H1 (cell line): ENCODE data around the gene TMEM258.

Experiments
- ASH2L ChIP-seq: fragments of 200-600, 300-600 bp; sonication (generic); IDR thresholded peaks from one replicate; pipeline ENCODE4 v1.7.1; 2017; ENCODE audit warnings: low read length
- EP300 ChIP-seq, 2 experiments: IDR thresholded peaks; 1 replicate in 1 of 2; 2 replicates in 1 of 2; pipeline ENCODE4 v1.6.1; 2011 to 2012; ENCODE audit warnings: low read depth in 2 of 2, low read length in 2 of 2, mild to moderate bottlenecking in 2 of 2, borderline replicate concordance in 1 of 2, inconsistent platforms in 1 of 2, moderate library complexity in 1 of 2
- JUN ChIP-seq: IDR thresholded peaks from 2 replicates; pipeline ENCODE4 v1.6.1; 2011; ENCODE audit warnings: low read depth, mild to moderate bottlenecking, improper control_type of control experiment, low read length
- MAFK ChIP-seq: IDR thresholded peaks from 2 replicates; pipeline ENCODE4 v1.6.1; 2012; ENCODE audit warnings: low read depth, mild to moderate bottlenecking, improper control_type of control experiment, low read length
- NRF1 ChIP-seq: IDR thresholded peaks from 2 replicates; pipeline ENCODE4 v1.6.1; 2011; ENCODE audit warnings: mild to moderate bottlenecking, low read depth, low read length, improper control_type of control experiment
- POLR2A ChIP-seq, 2 experiments: IDR thresholded peaks; 1 replicate in 1 of 2; 2 replicates in 1 of 2; pipeline ENCODE4 v1.6.1; 2011; ENCODE audit warnings: low read depth in 2 of 2, low read length in 2 of 2, mild to moderate bottlenecking in 2 of 2; ENCODE audit errors: control extremely low read depth in 1 of 2
- SIN3A ChIP-seq, 2 experiments: IDR thresholded peaks in 1 of 2; conservative IDR thresholded peaks in 1 of 2; 2 replicates each; pipeline ENCODE4 v1.6.1; 2011 to 2012; ENCODE audit warnings: low read length in 2 of 2, improper control_type of control experiment in 1 of 2, low read depth in 1 of 2, mild to moderate bottlenecking in 1 of 2
- TEAD4 ChIP-seq: IDR thresholded peaks from 2 replicates; pipeline ENCODE4 v1.6.1; 2012; ENCODE audit warnings: low read depth, low read length, inconsistent platforms, mixed read lengths
- YY1 ChIP-seq: IDR thresholded peaks from 2 replicates; pipeline ENCODE4 v1.6.1; 2011; ENCODE audit warnings: low read depth, mild to moderate bottlenecking, low read length
- TF ChIP-seq, protein P1 (sequence below), 3 experiments: IDR thresholded peaks; 1 replicate in 2 of 3; 2 replicates in 1 of 3; pipeline versions ENCODE4 v1.5.1 to v1.6.1; 2011; ENCODE audit warnings: low read length in 3 of 3, mild to moderate bottlenecking in 3 of 3, inconsistent platforms in 2 of 3, low read depth in 1 of 3, moderate library complexity in 1 of 3; ENCODE audit not compliant: insufficient read depth in 1 of 3; ENCODE audit errors: control extremely low read depth in 1 of 3
- TF ChIP-seq, protein P2 (sequence below): IDR thresholded peaks from 2 replicates; pipeline ENCODE4 v1.6.1; 2012; ENCODE audit warnings: low read length, inconsistent platforms

DNA sequence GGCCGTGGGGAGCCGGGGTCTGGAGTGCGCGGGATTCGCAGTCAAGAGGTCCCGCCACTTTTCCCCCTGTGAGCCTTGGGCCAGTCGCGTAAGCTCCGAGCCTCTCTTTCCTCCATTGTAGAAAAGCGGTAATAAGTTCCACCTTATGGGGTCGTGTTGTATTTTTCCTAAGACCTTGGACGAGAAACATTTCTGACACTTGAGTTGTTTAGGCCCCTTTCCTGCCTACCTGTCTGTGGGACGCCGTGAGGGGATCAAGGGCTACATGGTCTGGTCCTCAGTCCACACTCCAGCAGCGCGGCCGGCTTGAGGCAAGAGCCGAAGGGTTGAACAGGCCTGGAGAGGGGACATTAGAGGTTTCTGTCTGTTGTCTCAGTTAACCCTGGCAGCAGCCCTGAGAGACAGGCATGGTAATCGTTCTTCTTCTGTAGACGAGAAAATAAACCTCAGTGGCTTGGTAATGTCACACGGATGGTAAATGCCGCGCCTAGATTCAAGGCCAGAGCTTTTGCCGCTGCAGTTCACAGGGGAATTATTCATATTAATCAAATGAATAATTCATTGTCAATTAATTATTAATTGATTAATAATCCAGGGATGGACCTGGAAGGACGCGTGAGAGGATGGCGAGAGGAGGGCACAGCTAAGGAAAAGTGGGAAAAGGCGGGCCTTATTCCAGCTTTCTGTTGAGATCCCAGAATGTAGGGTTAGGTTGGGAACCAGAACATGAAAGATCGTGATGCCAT is 857 bp upstream of the TMEM258 start:
- TF ChIP-seq TEAD4, result no peak
- TF ChIP-seq EP300 (IDR thresholded peaks at IDR 0.05; ENCODE audit: borderline replicate concordance in 1 of 2, low read depth in 2 of 2, low read length in 2 of 2), result no peak
- TF ChIP-seq, protein P1, sequence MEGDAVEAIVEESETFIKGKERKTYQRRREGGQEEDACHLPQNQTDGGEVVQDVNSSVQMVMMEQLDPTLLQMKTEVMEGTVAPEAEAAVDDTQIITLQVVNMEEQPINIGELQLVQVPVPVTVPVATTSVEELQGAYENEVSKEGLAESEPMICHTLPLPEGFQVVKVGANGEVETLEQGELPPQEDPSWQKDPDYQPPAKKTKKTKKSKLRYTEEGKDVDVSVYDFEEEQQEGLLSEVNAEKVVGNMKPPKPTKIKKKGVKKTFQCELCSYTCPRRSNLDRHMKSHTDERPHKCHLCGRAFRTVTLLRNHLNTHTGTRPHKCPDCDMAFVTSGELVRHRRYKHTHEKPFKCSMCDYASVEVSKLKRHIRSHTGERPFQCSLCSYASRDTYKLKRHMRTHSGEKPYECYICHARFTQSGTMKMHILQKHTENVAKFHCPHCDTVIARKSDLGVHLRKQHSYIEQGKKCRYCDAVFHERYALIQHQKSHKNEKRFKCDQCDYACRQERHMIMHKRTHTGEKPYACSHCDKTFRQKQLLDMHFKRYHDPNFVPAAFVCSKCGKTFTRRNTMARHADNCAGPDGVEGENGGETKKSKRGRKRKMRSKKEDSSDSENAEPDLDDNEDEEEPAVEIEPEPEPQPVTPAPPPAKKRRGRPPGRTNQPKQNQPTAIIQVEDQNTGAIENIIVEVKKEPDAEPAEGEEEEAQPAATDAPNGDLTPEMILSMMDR (IDR thresholded peaks at IDR 0.05; ENCODE audit: control extremely low read depth in 1 of 3, insufficient read depth in 1 of 3, low read depth in 1 of 3, low read length in 3 of 3), result no peak
- no peak for TF ChIP-seq JUN
- TF ChIP-seq SIN3A (conservative IDR thresholded peaks at IDR 0.05 in 1 of 2, IDR thresholded peaks at IDR 0.05 in 1 of 2; ENCODE audit: low read depth in 1 of 2, low read length in 2 of 2), result no peak
- no peak for TF ChIP-seq MAFK
- TF ChIP-seq POLR2A (IDR thresholded peaks at IDR 0.05; ENCODE audit: control extremely low read depth in 1 of 2, low read depth in 2 of 2, low read length in 2 of 2), result peak in 1 of 2 experiments; percentile 73; a peak in 2 of 3 replicates
- TF ChIP-seq, protein P2, sequence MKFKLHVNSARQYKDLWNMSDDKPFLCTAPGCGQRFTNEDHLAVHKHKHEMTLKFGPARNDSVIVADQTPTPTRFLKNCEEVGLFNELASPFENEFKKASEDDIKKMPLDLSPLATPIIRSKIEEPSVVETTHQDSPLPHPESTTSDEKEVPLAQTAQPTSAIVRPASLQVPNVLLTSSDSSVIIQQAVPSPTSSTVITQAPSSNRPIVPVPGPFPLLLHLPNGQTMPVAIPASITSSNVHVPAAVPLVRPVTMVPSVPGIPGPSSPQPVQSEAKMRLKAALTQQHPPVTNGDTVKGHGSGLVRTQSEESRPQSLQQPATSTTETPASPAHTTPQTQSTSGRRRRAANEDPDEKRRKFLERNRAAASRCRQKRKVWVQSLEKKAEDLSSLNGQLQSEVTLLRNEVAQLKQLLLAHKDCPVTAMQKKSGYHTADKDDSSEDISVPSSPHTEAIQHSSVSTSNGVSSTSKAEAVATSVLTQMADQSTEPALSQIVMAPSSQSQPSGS, result no peak
- no peak for TF ChIP-seq ASH2L
- TF ChIP-seq YY1, result no peak
- no peak for TF ChIP-seq NRF1
